Activated CD4-positive, alpha-beta T cell treated with anti-CD3 and anti-CD28 coated beads for 36 hours (primary cell): Measurements from ENCODE around the gene C5. TPM values are rescaled to one million over a fixed set of nuclear protein-coding genes. Genes with fewer than 3 reads are reported as not detected.

ENCODE experiments used
- total RNA-seq, 2 experiments: library from RNA; stranded (reverse); gene quantifications; one replicate each; pipeline ENCODE4 v1.2.3, GENCODE V29; 2021

Gene C5
- total RNA-seq, 2 experiments from 2014 or later, result 2.3 to 2.4 TPM

Other genes with a start within 250 kb of the C5 start
- gene PSMD5, start 207.4 kb downstream of the C5 start, total RNA-seq, result 10 to 100 TPM; 53.5 to 58.3 TPM
- 100 to 1,000 TPM; 168 to 169 TPM for gene PHF19, start 173.1 kb downstream of the C5 start, total RNA-seq
- gene TRAF1, start 123.5 kb downstream of the C5 start, total RNA-seq, result 100 to 1,000 TPM; 103 to 113 TPM
- 10 to 100 TPM; 64.1 to 72.2 TPM for gene CNTRL, start 24.7 kb upstream of the C5 start, total RNA-seq
- gene RAB14, start 151.6 kb upstream of the C5 start, total RNA-seq, result 10 to 100 TPM; 52.3 to 54.7 TPM
- gene GSN, start 217.9 kb upstream of the C5 start, total RNA-seq, result 1 to 10 TPM; 1.7 to 1.9 TPM